ENCODE data around the gene ZCCHC3. TPM values are rescaled to one million over a fixed set of nuclear protein-coding genes. Genes with fewer than 3 reads are reported as not detected.

Gene ZCCHC3
- total RNA-seq, 1 experiment from 2014 or later = 43.6 TPM

DNA sequence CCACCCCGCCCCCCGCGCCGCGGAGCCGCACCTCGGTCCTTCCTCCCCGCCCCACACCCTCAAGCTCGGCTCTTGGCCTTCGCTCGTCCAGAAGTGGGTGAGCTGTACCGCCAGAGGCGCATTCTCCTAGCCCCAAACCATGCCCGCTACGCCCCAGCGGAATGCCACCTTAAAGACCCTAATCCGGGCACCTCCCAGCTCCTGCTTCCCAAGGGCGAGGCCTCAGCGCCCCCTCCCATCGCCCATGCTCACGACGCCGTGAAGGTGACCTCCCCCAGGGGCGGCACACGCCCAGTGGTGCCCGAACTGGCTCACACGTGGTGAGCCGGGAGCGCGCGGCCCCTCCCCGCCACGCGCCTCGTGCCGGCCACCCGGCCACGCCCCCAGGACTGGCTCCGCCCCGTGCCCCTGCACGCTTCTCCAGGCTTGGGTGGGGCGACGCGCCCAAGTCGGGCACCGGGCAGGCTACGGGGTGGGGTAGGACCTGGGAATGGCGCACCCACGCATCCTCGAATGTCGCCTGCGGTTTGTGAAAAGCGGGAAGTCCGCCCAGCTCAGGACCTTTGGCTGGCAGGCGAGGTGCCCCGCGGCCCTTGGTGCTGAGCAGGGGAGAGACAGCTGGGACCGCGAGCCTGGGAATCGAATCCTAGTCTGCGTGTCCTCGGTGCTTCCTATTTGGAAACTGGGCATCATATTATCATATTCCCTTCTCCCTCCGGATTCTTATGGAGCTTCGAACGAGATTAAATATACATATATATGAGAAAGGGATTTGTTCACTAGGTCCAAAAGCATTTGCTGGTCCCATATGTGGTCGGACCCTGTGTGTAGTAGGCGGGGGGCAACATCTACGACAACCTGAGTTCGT, 27.0 kb downstream of the ZCCHC3 start (continued):
- TF ChIP-seq, protein P1, sequence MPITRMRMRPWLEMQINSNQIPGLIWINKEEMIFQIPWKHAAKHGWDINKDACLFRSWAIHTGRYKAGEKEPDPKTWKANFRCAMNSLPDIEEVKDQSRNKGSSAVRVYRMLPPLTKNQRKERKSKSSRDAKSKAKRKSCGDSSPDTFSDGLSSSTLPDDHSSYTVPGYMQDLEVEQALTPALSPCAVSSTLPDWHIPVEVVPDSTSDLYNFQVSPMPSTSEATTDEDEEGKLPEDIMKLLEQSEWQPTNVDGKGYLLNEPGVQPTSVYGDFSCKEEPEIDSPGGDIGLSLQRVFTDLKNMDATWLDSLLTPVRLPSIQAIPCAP (CRISPR knock-in tag; IDR thresholded peaks at IDR 0.05) = peak; percentile 26; the same call in 1 of the 2 replicates
- peak; percentile 81; the same call in 1 of the 2 replicates for TF ChIP-seq CREM (CRISPR knock-in tag; IDR thresholded peaks at IDR 0.05)
- TF ChIP-seq, protein P2, sequence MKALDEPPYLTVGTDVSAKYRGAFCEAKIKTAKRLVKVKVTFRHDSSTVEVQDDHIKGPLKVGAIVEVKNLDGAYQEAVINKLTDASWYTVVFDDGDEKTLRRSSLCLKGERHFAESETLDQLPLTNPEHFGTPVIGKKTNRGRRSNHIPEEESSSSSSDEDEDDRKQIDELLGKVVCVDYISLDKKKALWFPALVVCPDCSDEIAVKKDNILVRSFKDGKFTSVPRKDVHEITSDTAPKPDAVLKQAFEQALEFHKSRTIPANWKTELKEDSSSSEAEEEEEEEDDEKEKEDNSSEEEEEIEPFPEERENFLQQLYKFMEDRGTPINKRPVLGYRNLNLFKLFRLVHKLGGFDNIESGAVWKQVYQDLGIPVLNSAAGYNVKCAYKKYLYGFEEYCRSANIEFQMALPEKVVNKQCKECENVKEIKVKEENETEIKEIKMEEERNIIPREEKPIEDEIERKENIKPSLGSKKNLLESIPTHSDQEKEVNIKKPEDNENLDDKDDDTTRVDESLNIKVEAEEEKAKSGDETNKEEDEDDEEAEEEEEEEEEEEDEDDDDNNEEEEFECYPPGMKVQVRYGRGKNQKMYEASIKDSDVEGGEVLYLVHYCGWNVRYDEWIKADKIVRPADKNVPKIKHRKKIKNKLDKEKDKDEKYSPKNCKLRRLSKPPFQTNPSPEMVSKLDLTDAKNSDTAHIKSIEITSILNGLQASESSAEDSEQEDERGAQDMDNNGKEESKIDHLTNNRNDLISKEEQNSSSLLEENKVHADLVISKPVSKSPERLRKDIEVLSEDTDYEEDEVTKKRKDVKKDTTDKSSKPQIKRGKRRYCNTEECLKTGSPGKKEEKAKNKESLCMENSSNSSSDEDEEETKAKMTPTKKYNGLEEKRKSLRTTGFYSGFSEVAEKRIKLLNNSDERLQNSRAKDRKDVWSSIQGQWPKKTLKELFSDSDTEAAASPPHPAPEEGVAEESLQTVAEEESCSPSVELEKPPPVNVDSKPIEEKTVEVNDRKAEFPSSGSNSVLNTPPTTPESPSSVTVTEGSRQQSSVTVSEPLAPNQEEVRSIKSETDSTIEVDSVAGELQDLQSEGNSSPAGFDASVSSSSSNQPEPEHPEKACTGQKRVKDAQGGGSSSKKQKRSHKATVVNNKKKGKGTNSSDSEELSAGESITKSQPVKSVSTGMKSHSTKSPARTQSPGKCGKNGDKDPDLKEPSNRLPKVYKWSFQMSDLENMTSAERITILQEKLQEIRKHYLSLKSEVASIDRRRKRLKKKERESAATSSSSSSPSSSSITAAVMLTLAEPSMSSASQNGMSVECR (CRISPR knock-in tag; IDR thresholded peaks at IDR 0.05; ENCODE audit: borderline replicate concordance) = peak; percentile 95; the same call in 1 of the 2 replicates
- no peak for TF ChIP-seq ZNF416 (CRISPR knock-in tag; IDR thresholded peaks at IDR 0.05)
- TF ChIP-seq GRHL2 (CRISPR knock-in tag; IDR thresholded peaks at IDR 0.05; ENCODE audit: insufficient replicate concordance, severe bottlenecking) = no peak
- TF ChIP-seq, protein P3, sequence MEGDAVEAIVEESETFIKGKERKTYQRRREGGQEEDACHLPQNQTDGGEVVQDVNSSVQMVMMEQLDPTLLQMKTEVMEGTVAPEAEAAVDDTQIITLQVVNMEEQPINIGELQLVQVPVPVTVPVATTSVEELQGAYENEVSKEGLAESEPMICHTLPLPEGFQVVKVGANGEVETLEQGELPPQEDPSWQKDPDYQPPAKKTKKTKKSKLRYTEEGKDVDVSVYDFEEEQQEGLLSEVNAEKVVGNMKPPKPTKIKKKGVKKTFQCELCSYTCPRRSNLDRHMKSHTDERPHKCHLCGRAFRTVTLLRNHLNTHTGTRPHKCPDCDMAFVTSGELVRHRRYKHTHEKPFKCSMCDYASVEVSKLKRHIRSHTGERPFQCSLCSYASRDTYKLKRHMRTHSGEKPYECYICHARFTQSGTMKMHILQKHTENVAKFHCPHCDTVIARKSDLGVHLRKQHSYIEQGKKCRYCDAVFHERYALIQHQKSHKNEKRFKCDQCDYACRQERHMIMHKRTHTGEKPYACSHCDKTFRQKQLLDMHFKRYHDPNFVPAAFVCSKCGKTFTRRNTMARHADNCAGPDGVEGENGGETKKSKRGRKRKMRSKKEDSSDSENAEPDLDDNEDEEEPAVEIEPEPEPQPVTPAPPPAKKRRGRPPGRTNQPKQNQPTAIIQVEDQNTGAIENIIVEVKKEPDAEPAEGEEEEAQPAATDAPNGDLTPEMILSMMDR (IDR thresholded peaks at IDR 0.05) = no peak
- TF ChIP-seq, protein P4, sequence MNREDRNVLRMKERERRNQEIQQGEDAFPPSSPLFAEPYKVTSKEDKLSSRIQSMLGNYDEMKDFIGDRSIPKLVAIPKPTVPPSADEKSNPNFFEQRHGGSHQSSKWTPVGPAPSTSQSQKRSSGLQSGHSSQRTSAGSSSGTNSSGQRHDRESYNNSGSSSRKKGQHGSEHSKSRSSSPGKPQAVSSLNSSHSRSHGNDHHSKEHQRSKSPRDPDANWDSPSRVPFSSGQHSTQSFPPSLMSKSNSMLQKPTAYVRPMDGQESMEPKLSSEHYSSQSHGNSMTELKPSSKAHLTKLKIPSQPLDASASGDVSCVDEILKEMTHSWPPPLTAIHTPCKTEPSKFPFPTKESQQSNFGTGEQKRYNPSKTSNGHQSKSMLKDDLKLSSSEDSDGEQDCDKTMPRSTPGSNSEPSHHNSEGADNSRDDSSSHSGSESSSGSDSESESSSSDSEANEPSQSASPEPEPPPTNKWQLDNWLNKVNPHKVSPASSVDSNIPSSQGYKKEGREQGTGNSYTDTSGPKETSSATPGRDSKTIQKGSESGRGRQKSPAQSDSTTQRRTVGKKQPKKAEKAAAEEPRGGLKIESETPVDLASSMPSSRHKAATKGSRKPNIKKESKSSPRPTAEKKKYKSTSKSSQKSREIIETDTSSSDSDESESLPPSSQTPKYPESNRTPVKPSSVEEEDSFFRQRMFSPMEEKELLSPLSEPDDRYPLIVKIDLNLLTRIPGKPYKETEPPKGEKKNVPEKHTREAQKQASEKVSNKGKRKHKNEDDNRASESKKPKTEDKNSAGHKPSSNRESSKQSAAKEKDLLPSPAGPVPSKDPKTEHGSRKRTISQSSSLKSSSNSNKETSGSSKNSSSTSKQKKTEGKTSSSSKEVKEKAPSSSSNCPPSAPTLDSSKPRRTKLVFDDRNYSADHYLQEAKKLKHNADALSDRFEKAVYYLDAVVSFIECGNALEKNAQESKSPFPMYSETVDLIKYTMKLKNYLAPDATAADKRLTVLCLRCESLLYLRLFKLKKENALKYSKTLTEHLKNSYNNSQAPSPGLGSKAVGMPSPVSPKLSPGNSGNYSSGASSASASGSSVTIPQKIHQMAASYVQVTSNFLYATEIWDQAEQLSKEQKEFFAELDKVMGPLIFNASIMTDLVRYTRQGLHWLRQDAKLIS (CRISPR knock-in tag; IDR thresholded peaks at IDR 0.05; ENCODE audit: borderline replicate concordance) = no peak
- TF ChIP-seq TEAD1 (CRISPR knock-in tag; IDR thresholded peaks at IDR 0.05) = peak; percentile 85
- peak; percentile 94 for TF ChIP-seq MYBL2 (CRISPR knock-in tag; IDR thresholded peaks at IDR 0.05)
- 0 out of 2 replicates have a peak, but pooled peaks have one; percentile 70 for TF ChIP-seq SMAD3 (CRISPR knock-in tag; IDR thresholded peaks at IDR 0.05; ENCODE audit: borderline replicate concordance)
- TF ChIP-seq, protein P5, sequence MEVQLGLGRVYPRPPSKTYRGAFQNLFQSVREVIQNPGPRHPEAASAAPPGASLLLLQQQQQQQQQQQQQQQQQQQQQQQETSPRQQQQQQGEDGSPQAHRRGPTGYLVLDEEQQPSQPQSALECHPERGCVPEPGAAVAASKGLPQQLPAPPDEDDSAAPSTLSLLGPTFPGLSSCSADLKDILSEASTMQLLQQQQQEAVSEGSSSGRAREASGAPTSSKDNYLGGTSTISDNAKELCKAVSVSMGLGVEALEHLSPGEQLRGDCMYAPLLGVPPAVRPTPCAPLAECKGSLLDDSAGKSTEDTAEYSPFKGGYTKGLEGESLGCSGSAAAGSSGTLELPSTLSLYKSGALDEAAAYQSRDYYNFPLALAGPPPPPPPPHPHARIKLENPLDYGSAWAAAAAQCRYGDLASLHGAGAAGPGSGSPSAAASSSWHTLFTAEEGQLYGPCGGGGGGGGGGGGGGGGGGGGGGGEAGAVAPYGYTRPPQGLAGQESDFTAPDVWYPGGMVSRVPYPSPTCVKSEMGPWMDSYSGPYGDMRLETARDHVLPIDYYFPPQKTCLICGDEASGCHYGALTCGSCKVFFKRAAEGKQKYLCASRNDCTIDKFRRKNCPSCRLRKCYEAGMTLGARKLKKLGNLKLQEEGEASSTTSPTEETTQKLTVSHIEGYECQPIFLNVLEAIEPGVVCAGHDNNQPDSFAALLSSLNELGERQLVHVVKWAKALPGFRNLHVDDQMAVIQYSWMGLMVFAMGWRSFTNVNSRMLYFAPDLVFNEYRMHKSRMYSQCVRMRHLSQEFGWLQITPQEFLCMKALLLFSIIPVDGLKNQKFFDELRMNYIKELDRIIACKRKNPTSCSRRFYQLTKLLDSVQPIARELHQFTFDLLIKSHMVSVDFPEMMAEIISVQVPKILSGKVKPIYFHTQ (CRISPR knock-in tag; IDR thresholded peaks at IDR 0.05) = no peak
- TF ChIP-seq, protein P6, sequence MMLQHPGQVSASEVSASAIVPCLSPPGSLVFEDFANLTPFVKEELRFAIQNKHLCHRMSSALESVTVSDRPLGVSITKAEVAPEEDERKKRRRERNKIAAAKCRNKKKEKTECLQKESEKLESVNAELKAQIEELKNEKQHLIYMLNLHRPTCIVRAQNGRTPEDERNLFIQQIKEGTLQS (CRISPR knock-in tag; conservative IDR thresholded peaks at IDR 0.05) = no peak
- TF ChIP-seq, protein P7, sequence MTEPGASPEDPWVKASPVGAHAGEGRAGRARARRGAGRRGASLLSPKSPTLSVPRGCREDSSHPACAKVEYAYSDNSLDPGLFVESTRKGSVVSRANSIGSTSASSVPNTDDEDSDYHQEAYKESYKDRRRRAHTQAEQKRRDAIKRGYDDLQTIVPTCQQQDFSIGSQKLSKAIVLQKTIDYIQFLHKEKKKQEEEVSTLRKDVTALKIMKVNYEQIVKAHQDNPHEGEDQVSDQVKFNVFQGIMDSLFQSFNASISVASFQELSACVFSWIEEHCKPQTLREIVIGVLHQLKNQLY (CRISPR knock-in tag; IDR thresholded peaks at IDR 0.05) = no peak
- TF ChIP-seq ETV6 (CRISPR knock-in tag; IDR thresholded peaks at IDR 0.05) = peak; percentile 94
- peak; percentile 84; the same call in 1 of the 2 replicates for TF ChIP-seq ZNF232 (CRISPR knock-in tag; IDR thresholded peaks at IDR 0.05)
- TF ChIP-seq, protein P8, sequence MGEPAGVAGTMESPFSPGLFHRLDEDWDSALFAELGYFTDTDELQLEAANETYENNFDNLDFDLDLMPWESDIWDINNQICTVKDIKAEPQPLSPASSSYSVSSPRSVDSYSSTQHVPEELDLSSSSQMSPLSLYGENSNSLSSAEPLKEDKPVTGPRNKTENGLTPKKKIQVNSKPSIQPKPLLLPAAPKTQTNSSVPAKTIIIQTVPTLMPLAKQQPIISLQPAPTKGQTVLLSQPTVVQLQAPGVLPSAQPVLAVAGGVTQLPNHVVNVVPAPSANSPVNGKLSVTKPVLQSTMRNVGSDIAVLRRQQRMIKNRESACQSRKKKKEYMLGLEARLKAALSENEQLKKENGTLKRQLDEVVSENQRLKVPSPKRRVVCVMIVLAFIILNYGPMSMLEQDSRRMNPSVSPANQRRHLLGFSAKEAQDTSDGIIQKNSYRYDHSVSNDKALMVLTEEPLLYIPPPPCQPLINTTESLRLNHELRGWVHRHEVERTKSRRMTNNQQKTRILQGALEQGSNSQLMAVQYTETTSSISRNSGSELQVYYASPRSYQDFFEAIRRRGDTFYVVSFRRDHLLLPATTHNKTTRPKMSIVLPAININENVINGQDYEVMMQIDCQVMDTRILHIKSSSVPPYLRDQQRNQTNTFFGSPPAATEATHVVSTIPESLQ (CRISPR knock-in tag; IDR thresholded peaks at IDR 0.05) = no peak
- peak; percentile 55; the same call in 1 of the 2 replicates for TF ChIP-seq TEAD4 (CRISPR knock-in tag; IDR thresholded peaks at IDR 0.05)
- no peak for TF ChIP-seq EMX1 (CRISPR knock-in tag; IDR thresholded peaks at IDR 0.05)
- TF ChIP-seq, protein P9, sequence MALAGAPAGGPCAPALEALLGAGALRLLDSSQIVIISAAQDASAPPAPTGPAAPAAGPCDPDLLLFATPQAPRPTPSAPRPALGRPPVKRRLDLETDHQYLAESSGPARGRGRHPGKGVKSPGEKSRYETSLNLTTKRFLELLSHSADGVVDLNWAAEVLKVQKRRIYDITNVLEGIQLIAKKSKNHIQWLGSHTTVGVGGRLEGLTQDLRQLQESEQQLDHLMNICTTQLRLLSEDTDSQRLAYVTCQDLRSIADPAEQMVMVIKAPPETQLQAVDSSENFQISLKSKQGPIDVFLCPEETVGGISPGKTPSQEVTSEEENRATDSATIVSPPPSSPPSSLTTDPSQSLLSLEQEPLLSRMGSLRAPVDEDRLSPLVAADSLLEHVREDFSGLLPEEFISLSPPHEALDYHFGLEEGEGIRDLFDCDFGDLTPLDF (CRISPR knock-in tag; IDR thresholded peaks at IDR 0.05) = 0 out of 2 replicates have a peak, but pooled peaks have one; percentile 54

Measured in WTC11 (cell line).